Globus pallidus (tissue), 1 donor: ENCODE data around the gene PLCB1.

Experiments used
- DNase-seq: peaks from one replicate; pipeline ENCODE4 v3.0.0-alpha.2; 2015; ENCODE audit warnings: low spot score

Gene PLCB1

GRCh38 chr20:8303651-8304050, 171.6 kb downstream of the PLCB1 start:
- DNase-seq: no peak

- no peak for DNase-seq
Observed at GRCh38 chr20:8304124-8304816, 172.2 kb downstream of the PLCB1 start.

DNA sequence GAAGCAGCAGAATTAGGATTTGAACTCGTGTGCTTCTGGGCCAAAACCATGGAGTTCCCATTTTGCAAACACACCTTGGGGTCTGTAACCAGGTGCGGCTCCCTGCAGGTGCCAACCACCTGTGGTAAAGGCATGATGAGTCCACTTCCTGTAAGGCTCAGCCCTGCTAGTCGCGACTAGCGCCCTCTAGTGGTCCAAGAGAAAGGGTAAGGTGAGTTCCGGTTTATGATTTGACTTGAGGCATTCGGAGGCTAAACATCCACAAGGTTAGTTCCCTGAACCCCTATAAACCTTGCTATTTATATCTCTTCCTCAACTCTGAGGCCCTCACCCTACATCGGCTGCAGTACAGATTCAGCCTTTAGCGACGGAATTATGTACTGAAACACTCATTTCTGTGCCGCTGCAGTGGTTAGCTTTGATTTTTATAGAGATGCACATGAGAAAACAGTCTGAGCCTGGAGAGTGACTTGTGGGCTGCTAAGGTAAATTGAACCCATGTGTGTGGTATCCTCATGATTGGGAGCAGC, 173.4 kb downstream of the PLCB1 start:
- no peak for DNase-seq

DNA sequence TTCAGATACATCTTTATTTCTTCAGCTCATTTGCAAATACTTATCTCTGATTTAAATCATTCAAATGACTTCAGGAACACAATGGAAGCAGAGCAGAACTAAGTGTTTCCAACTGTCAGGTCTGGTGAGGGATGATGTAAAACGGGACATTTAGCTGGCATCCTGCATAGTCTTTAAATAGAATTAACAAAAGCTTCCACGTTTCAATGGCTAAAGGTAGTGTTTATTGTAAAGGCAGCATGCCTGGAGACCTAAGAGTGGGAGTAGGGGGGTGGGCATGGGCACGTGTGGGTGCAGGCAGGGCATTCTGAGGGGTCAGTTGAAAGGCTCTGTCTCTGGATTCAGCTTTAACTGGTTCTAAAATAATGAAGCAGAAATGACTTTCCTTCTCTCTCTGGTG, 174.9 kb downstream of the PLCB1 start:
- DNase-seq: no peak

DNA sequence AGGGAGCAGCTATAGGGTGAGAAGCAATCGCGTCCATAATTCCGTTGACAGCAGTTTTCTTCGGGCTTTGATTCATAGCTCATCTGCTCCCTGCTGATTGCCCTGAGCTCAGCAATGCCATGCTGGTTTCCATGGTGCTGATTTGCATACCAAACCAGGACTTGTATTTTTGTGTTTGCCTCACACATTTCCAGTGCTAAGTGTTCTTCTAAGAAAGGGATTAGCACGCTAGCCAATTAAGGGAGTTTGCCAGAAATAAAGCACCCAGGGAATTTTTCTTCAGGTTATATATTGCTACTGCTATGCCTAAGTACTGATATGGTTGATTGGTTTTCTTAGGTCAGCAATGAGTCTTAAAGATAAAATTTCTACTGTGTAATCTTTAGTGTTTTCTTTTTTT, 177.6 kb downstream of the PLCB1 start:
- peak; percentile 46 for DNase-seq

DNA sequence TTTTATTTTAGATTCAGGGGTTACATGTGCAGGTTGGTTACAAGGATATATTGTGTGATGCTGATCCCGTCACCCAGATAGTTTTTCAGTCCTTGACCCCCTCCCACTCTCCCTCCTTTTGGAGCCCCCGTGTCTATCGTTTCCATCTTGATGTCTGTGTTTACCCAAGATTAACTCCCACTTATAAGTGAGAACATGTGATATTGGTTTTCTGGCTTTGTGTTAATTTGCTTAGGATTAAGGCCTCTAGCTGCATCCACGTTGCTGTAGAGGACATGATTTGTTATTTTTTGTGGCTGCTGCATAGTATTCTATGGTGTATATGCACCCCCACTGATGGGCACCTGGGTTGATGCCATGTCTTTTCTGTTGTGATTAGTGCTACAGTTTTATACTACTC, 178.6 kb downstream of the PLCB1 start:
- no peak for DNase-seq

GRCh38 chr20:8313073-8313472, 181.0 kb downstream of the PLCB1 start:
- DNase-seq: no peak

DNA sequence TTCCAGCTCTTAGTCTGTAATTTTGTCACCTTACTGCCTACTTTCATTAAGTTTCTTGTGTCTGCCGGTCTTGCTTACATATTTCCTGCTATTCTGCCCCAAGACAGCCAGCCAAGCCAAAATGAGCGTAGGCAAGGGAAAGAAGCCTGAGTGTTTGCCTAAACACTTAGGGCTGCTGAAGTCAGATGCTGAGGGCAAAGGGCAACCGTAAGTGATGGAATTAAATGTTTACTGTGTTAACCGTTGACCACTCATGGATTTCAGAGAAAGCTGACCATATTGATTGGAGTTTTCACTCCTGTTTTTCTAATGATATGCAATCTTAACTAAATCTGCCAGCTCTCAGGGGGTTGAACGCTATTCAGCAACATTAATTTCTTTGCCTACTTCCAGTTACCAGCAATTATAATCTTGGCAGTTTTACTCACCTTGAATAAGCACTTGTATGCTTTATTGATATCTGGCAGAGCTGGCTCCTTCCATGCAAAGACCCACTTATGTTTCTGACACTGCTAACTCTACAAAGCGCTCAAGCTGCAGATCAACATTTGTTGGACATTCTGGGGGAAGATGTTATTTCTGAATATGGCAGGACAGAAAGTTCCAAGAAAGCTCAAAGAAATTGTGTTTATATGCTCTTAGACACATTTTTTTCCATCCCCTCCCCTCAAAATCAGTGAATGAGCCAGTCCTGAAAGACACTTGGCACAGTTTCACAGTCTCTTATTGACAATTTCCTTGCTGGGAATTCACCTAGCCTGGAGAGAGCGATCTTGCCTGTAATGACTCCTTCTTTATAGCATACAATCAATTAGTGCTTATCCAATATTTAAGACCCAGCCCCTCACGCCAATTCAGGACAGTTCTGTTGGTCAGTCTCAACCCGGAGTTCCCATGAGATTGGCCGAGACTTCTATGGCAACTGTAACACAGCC, 183.8 kb downstream of the PLCB1 start:
- no peak for DNase-seq

DNA sequence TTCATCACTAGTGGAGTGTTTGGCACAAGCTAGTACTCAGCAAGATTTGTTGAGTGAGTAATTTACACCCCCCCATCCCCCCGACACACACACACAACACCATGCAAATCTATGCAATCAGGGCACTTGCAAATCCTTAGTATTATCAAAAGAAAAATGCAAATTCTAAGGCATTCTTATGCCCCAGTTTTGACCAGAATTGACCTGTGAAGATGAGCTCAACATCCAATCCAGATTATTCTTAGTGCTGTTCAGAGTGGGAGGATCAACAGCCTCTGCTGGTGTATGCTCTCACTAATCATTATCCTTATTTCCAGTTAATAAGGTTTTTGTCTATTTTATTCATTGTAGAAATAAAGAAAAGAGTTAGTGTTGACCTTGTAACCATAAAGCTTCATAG, 185.4 kb downstream of the PLCB1 start:
- no peak for DNase-seq

GRCh38 chr20:8318965-8319625, 187.0 kb downstream of the PLCB1 start:
- DNase-seq: no peak

DNA sequence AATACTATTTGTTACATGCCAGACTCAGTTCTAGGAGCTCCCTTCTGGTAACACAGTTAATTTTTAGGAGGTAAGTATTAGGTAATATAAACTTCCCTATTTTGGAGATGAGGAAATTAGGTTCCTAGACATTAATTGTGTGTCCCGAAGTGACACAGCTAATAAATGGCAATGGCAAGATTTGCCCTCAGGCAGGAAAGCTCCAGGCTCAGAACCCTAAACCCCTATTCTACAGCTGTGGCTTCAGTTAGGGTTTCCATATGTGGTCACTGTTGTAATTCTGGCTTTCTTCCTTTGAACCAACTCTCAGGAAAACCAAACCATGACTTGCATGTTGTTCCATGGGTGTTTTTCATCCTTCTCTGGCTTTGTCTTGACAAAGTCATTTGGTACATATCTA, 188.2 kb downstream of the PLCB1 start:
- no peak for DNase-seq

GRCh38 chr20:8321001-8321400, 188.9 kb downstream of the PLCB1 start:
- DNase-seq: no peak

- DNase-seq: no peak
Observed at GRCh38 chr20:8322662-8323217, 190.7 kb downstream of the PLCB1 start.

- DNase-seq: no peak
Observed at GRCh38 chr20:8326191-8326590, 194.1 kb downstream of the PLCB1 start.

- DNase-seq: no peak
Observed at GRCh38 chr20:8326899-8327298, 194.8 kb downstream of the PLCB1 start.

- DNase-seq: no peak
Observed at GRCh38 chr20:8328189-8328588, 196.1 kb downstream of the PLCB1 start.

DNA sequence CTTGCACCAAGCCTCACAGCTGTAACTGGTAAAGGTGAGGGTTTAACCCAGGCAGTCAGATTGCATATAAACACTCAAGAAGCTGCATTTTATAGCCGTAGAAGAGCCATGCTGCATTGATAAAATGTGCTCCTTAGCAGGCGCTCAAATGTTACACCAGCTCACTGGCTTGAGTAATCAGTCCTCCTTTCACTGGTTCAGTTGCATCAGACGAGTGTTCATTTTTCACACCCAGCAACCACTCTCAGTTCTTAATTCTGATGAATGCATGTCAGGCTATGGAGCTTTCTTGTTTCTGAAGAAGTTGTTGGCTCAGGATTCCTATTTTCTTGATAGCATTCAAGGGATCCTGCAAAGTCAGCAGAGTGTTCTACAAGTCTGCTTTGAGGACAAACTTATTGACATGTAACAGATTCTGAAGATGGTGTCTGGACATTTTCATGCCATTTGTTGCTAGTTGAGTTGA, 198.3 kb downstream of the PLCB1 start:
- DNase-seq: no peak

- no peak for DNase-seq
Observed at GRCh38 chr20:8330785-8331695, 199.0 kb downstream of the PLCB1 start.

- DNase-seq: no peak
Observed at GRCh38 chr20:8331740-8332412, 199.8 kb downstream of the PLCB1 start.

DNA sequence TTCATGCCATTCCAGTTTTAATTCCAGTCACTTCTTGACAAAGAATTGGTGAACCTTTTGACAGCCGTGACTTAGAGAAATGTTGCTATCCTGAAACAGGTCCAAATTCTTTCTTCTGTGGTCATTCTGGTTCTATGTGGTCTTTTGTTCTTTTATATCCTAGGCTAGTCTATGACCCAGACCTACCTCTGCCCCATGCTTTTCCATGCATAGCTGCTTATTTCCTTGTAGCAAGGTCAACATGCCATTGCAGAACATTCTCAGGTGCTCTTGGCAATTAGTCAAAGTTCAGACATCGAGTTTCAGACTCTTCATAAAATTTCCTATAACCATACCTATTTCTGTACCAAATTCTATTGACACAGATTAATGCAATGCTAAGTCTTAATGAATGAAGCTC, 202.6 kb downstream of the PLCB1 start:
- DNase-seq: no peak
